Stimulated activated CD4-positive, alpha-beta T cell treated with anti-CD3 and anti-CD28 coated beads, Interleukin-12 subunit alpha, Interleukin-12 subunit beta, amount 100 ng/mL, for 48 hours (primary cell): ENCODE data around the gene BTLA.
"Not testable (repeated sequence)": the region's sequence is repeated elsewhere in the genome, so short reads cannot be mapped to it uniquely, and the experiment has no call there.

Experiments
- DNase-seq, 3 donors: peaks; one replicate each; pipeline ENCODE4 v3.0.0-alpha.2; 2020; ENCODE audit warnings: low read depth in 2 of 3, low spot score in 1 of 3

Gene BTLA

GRCh38 chr3:112448939-112449338 is 50.3 kb downstream of the BTLA start:
- DNase-seq: no peak

- no peak for DNase-seq
Measured at GRCh38 chr3:112446343-112446742, 52.9 kb downstream of the BTLA start.

- no peak for DNase-seq
Measured at GRCh38 chr3:112445839-112446238, 53.4 kb downstream of the BTLA start.

- peak in 1 of 3 donors; percentile 39 for DNase-seq
Measured at GRCh38 chr3:112437146-112438022, 61.9 kb downstream of the BTLA start.

- no peak for DNase-seq
Measured at GRCh38 chr3:112429960-112430359, 69.3 kb downstream of the BTLA start.

GRCh38 chr3:112427123-112427522 is 72.1 kb downstream of the BTLA start:
- DNase-seq: no peak

- no peak for DNase-seq
Measured at GRCh38 chr3:112425858-112426750, 73.2 kb downstream of the BTLA start.

- DNase-seq: no peak
Measured at GRCh38 chr3:112425382-112425781, 73.9 kb downstream of the BTLA start.

GRCh38 chr3:112424394-112424793 is 74.9 kb downstream of the BTLA start:
- no peak for DNase-seq

GRCh38 chr3:112422921-112423320 is 76.4 kb downstream of the BTLA start:
- not testable (repeated sequence) for DNase-seq

- not testable (repeated sequence) for DNase-seq
Measured at GRCh38 chr3:112418526-112418925, 80.7 kb downstream of the BTLA start.

GRCh38 chr3:112417696-112418318 is 81.5 kb downstream of the BTLA start:
- no peak for DNase-seq

GRCh38 chr3:112416391-112417212 is 82.7 kb downstream of the BTLA start:
- no peak for DNase-seq

- no peak for DNase-seq
Measured at GRCh38 chr3:112415390-112415789, 83.9 kb downstream of the BTLA start.
